Stimulated activated CD4-positive, alpha-beta T cell treated with anti-CD3 and anti-CD28 coated beads, TNF-alpha, amount 100 ng/mL, for 4 hours (primary cell): ENCODE results near the gene BIRC5.
A peak's percentile ranks its signal among the peaks of the same experiment; 100 is the strongest.
"Not testable (repeated sequence)": the region's sequence is repeated elsewhere in the genome, so short reads cannot be mapped to it uniquely, and the experiment has no call there.

Experiments
- DNase-seq, 3 experiments: peaks; one replicate each; pipeline ENCODE4 v3.0.0-alpha.2; 2020; ENCODE audit warnings: low read depth in 3 of 3

The BIRC5 gene

GRCh38 chr17:78239489-78239931 lies 25.5 kb downstream of the BIRC5 start:
- no peak for DNase-seq

GRCh38 chr17:78240012-78240655 lies 26.1 kb downstream of the BIRC5 start:
- DNase-seq: no peak

GRCh38 chr17:78240839-78241238 lies 26.8 kb downstream of the BIRC5 start:
- DNase-seq: no peak

GRCh38 chr17:78241277-78242023 lies 27.4 kb downstream of the BIRC5 start:
- no peak for DNase-seq

GRCh38 chr17:78242024-78242742 lies 28.1 kb downstream of the BIRC5 start:
- no peak for DNase-seq

- DNase-seq: no peak
Measured at GRCh38 chr17:78247304-78247703, 33.3 kb downstream of the BIRC5 start.

GRCh38 chr17:78248051-78248914 lies 34.2 kb downstream of the BIRC5 start:
- DNase-seq: no peak

- no peak for DNase-seq
Measured at GRCh38 chr17:78249074-78249817, 35.2 kb downstream of the BIRC5 start.

- no peak for DNase-seq
Measured at GRCh38 chr17:78249818-78250806, 36.1 kb downstream of the BIRC5 start.

GRCh38 chr17:78250891-78251772 lies 37.1 kb downstream of the BIRC5 start:
- peak; percentile 72 to 77 (median 72) for DNase-seq

- no peak for DNase-seq
Measured at GRCh38 chr17:78251773-78252103, 37.7 kb downstream of the BIRC5 start.

GRCh38 chr17:78252111-78252634 lies 38.1 kb downstream of the BIRC5 start:
- peak in 2 of 3 experiments; percentile 27 to 52 for DNase-seq

GRCh38 chr17:78252701-78253635 lies 38.9 kb downstream of the BIRC5 start:
- no peak for DNase-seq

- not testable (repeated sequence) for DNase-seq
Measured at GRCh38 chr17:78253636-78253945, 39.5 kb downstream of the BIRC5 start.

- peak; percentile 63 to 73 (median 72) for DNase-seq
Measured at GRCh38 chr17:78253946-78254672, 40.1 kb downstream of the BIRC5 start.

- no peak for DNase-seq
Measured at GRCh38 chr17:78255029-78255656, 41.1 kb downstream of the BIRC5 start.
